ENCODE data around the gene GBP3.
"Not testable (repeated sequence)": the region's sequence is repeated elsewhere in the genome, so short reads cannot be mapped to it uniquely, and the experiment has no call there.

The GBP3 gene

DNA sequence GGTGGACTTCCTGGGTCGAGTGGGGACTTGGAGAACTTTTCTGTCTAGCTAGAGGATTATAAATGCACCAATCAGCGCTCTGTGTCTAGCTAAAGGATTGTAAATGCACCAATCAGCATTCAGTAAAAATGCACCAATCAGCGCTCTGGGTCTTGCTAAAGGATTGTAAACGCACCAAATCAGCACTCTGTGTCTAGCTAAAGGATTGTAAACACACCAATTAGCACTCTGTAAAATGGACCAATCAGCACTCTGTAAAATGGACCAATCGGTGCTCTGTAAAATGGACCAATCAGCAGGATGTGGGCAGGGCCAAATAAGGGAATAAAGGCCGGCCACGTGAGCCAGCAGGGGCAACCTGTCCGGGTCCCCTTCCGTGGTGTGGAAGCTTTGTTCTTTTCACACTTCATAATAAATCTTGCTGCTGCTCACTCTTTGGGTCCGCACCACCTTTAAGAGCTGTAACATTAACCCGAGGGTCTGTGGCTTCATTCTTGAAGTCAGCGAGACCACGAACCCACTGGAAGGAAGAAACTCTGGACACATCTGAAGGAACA, 48.0 kb downstream of the GBP3 start:
- not testable (repeated sequence) for DNase-seq

DNA sequence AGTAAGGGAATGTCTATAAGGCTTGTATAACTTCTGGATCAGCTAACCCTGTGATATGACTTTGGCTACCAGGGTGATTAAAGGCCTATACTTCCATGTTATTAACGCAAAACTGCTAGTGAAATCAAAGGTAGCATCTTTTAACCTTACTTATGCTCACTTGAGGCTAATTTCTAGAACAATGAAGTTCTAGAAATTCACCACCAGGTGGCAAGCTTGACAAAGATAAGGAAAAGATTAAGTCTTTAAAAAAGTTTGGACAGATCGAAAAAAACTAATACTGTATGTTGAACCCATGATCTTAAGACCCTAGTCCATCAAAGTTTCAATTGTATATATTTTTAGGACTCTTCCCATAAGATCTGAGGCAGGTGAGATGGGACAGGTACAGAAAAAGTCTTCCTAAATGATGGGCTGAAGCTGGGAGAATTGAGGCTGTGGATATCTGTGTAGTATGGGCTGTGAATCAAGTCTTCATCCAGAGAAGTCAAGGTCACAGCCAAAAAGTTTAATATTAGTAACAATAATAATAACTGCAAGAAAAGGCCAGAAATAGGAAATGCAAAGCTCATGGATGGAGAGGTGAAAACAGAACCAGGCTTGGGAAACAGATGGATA, 49.0 kb downstream of the GBP3 start:
- DNase-seq, result no peak

DNA sequence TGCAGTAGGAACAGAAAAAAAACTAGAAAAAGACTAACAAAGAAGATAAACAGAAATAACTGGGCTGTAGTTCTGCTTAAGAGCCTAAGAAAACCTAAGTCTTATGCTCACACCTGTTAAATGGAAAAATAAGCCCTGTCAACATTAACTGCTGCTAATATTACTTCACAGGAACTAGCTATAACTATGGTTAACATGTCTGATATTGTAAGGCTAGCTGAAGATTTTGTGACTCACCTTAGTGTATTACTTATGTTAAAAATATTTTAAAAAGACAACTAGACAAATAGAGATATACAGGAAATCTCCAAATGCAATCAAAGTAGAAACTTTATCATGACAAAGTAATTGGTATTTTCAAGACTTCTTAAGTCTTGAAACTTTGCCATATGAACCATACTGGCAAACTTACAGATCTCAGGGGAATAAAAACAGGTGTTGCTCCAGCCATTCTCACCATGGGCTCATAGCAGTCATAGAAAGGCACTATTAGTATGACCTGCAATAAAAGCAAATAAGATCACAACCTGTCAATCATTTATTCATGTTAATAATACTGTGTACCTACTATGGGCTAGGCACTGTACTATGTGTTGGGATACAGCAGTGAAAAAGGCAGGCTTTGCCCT, 60.9 kb downstream of the GBP3 start:
- DNase-seq, result no peak

DNA sequence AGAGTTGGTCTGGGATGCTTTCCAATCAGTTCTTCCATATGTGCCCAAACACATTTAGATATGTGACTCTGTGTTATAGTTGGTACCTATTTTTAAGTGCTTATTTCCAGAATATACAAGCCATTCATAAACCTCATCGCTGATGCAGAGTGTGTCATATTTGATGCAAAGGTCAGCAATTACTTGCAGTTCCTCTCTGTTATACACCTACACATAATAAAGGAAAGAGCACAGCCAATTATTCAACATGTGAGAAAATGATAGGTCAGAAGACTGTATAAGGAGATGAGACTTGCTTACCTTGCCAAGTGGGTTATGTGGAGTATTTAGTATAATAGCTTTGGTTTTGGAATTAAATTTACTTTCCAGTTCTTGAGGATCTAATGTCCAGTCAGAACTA, 61.6 kb downstream of the GBP3 start:
- no peak for DNase-seq
